SIG-M5 treated with dmso at 0.1 percent for 504 hours (cell line): ENCODE results near the gene ARSB.

Experiments used
- DNase-seq: peaks from one replicate; lab custom pipeline; 2025; ENCODE audit not compliant: unreplicated experiment; lab: John Stamatoyannopoulos, UW

Gene ARSB

GRCh38 chr5:78843436-78843835, 141.7 kb downstream of the ARSB start:
- DNase-seq: no peak

GRCh38 chr5:78841767-78842166, 143.3 kb downstream of the ARSB start:
- DNase-seq: no peak

- no peak for DNase-seq
Measured at GRCh38 chr5:78838753-78839152, 146.4 kb downstream of the ARSB start.

GRCh38 chr5:78837836-78838235, 147.3 kb downstream of the ARSB start:
- no peak for DNase-seq

- no peak for DNase-seq
Measured at GRCh38 chr5:78835176-78835575, 149.9 kb downstream of the ARSB start.

- DNase-seq: no peak
Measured at GRCh38 chr5:78833284-78833683, 151.8 kb downstream of the ARSB start.

- no peak for DNase-seq
Measured at GRCh38 chr5:78830528-78831046, 154.5 kb downstream of the ARSB start.

GRCh38 chr5:78829811-78830527, 155.1 kb downstream of the ARSB start:
- DNase-seq: no peak

GRCh38 chr5:78827725-78828124, 157.4 kb downstream of the ARSB start:
- DNase-seq: no peak

GRCh38 chr5:78824831-78825281, 160.3 kb downstream of the ARSB start:
- no peak for DNase-seq

GRCh38 chr5:78823196-78823595, 161.9 kb downstream of the ARSB start:
- DNase-seq: no peak

- no peak for DNase-seq
Measured at GRCh38 chr5:78821536-78822021, 163.5 kb downstream of the ARSB start.

- no peak for DNase-seq
Measured at GRCh38 chr5:78819707-78820106, 165.4 kb downstream of the ARSB start.

- no peak for DNase-seq
Measured at GRCh38 chr5:78819166-78819565, 165.9 kb downstream of the ARSB start.

GRCh38 chr5:78816143-78816765, 168.9 kb downstream of the ARSB start:
- no peak for DNase-seq

- no peak for DNase-seq
Measured at GRCh38 chr5:78813906-78814530, 171.1 kb downstream of the ARSB start.

GRCh38 chr5:78813286-78813685, 171.8 kb downstream of the ARSB start:
- no peak for DNase-seq

- DNase-seq: no peak
Measured at GRCh38 chr5:78811866-78812265, 173.2 kb downstream of the ARSB start.

- DNase-seq: no peak
Measured at GRCh38 chr5:78811121-78811817, 173.8 kb downstream of the ARSB start.

GRCh38 chr5:78810098-78810920, 174.8 kb downstream of the ARSB start:
- DNase-seq: no peak
